DOHH2 (cell line): ENCODE data around the gene CTTNBP2.

Experiments used
- H3F3A ChIP-seq: fragments of 200-600 bp; sonication (generic), shearing (Covaris generic); 2 replicates; pipeline ENCODE4 v1.6.0; 2016; ENCODE audit warnings: antibody characterized with exemption, mild to moderate bottlenecking; ENCODE audit not compliant: control insufficient read depth, insufficient read depth
- H3K27ac ChIP-seq: fragments of 200-600 bp; sonication (generic); 2 replicates; pipeline ENCODE4 v1.5.1; 2014; ENCODE audit warnings: low read depth, mild to moderate bottlenecking, low read length, moderate library complexity
- H3K27me3 ChIP-seq: fragments of 200-600 bp; sonication (generic); 2 replicates; pipeline ENCODE4 v1.6.1; 2014; ENCODE audit warnings: mild to moderate bottlenecking, low read length, mixed read lengths; ENCODE audit not compliant: control insufficient read depth
- H3K36me3 ChIP-seq: fragments of 200-600 bp; sonication (generic); 2 replicates; pipeline ENCODE4 v1.6.1; 2014; ENCODE audit warnings: mild to moderate bottlenecking, low read length, moderate library complexity, mixed read lengths; ENCODE audit not compliant: control insufficient read depth
- H3K4me1 ChIP-seq: fragments of 200-600 bp; sonication (generic); 2 replicates; pipeline ENCODE4 v1.6.1; 2014; ENCODE audit warnings: mild to moderate bottlenecking, low read length, mixed read lengths; ENCODE audit not compliant: control insufficient read depth
- H3K4me2 ChIP-seq: fragments of 200-600 bp; sonication (generic); 2 replicates; pipeline ENCODE4 v1.6.0; 2014; ENCODE audit warnings: mild to moderate bottlenecking, low read length, moderate library complexity
- H3K4me3 ChIP-seq: fragments of 200-600 bp; sonication (generic); 2 replicates; pipeline ENCODE4 v1.5.1; 2014; ENCODE audit warnings: mild to moderate bottlenecking, low read length, mixed read lengths
- H3K79me2 ChIP-seq: fragments of 200-600 bp; sonication (generic); 2 replicates; pipeline ENCODE4 v1.6.1; 2014; ENCODE audit warnings: mild to moderate bottlenecking, low read length, mixed read lengths; ENCODE audit not compliant: control insufficient read depth
- H3K9me2 ChIP-seq: fragments of 200-600 bp; sonication (generic); replicated peaks from 2 replicates; pipeline ENCODE4 v1.6.1; 2014; ENCODE audit warnings: mild to moderate bottlenecking, low read length, mixed read lengths; ENCODE audit not compliant: control insufficient read depth
- H3K9me3 ChIP-seq: fragments of 200-600 bp; sonication (generic); 2 replicates; pipeline ENCODE4 v1.6.1; 2014; ENCODE audit warnings: antibody characterized with exemption, low read length, mixed read lengths; ENCODE audit not compliant: control insufficient read depth, insufficient read depth
- H4K20me1 ChIP-seq: fragments of 200-600 bp; sonication (generic); 2 replicates; pipeline ENCODE4 v1.6.0; 2014; ENCODE audit warnings: low read depth, mild to moderate bottlenecking, antibody characterized with exemption, low read length, moderate library complexity; ENCODE audit not compliant: control insufficient read depth, insufficient read depth
- EZH2phosphoT487 ChIP-seq: fragments of 200-600 bp; sonication (generic); IDR thresholded peaks from 2 replicates; pipeline ENCODE4 v1.6.1; 2017; ENCODE audit warnings: borderline replicate concordance, mild to moderate bottlenecking, antibody characterized with exemption, low read length, moderate library complexity, mixed read lengths
- TF ChIP-seq, protein P1 (sequence below): fragments of 200-600 bp; sonication (generic); IDR thresholded peaks from one replicate; pipeline ENCODE4 v1.5.1; 2014; ENCODE audit warnings: antibody characterized with exemption, mild to moderate bottlenecking, low read depth, low read length; ENCODE audit not compliant: poor library complexity, severe bottlenecking

Gene CTTNBP2

DNA sequence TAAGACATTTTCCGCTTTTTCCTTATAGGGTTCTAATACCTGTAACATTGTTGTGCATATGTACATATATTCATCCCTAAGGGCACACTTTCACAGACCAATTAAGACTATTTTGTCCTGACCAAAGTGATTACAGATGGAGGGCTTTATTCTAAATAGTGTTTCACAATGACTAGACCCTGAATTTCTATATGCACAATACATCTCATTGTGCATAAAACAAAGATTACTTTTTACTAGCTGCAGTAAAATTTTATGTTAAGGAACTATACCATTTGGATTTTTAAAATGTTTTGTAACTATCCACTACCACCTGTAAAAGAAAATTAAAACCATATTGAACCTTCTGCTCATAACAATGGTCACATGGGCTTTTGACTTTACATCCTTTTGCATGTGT is 87.8 kb downstream of the CTTNBP2 start:
- TF ChIP-seq EZH2phosphoT487: no peak
- TF ChIP-seq, protein P1, sequence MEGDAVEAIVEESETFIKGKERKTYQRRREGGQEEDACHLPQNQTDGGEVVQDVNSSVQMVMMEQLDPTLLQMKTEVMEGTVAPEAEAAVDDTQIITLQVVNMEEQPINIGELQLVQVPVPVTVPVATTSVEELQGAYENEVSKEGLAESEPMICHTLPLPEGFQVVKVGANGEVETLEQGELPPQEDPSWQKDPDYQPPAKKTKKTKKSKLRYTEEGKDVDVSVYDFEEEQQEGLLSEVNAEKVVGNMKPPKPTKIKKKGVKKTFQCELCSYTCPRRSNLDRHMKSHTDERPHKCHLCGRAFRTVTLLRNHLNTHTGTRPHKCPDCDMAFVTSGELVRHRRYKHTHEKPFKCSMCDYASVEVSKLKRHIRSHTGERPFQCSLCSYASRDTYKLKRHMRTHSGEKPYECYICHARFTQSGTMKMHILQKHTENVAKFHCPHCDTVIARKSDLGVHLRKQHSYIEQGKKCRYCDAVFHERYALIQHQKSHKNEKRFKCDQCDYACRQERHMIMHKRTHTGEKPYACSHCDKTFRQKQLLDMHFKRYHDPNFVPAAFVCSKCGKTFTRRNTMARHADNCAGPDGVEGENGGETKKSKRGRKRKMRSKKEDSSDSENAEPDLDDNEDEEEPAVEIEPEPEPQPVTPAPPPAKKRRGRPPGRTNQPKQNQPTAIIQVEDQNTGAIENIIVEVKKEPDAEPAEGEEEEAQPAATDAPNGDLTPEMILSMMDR: no peak

DNA sequence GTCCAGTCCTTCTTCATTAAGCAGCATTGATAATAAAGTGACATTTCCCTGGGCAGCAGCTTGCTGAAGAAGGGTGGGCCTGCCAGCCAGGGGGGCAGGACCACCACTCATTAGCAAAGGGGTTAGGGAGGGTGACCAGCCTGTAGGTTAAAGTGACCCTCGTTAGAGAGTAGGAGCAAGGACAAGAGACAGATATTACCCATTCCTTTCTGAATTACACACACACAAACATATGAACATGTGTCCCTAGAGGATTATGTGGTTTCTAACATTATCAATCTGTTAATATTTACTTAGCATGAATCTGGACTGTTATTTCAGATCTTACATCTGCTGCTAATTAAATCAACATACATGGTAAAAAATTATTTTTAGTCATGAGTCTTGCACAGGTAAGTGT is 88.9 kb downstream of the CTTNBP2 start:
- no peaks in the 10 kb centered on the region for H3K36me3 ChIP-seq
- no peak overlapping the region for H3K4me2 ChIP-seq
- no peaks in the 10 kb centered on the region for H3K4me1 ChIP-seq
- no peaks in the 10 kb centered on the region for H3K9me3 ChIP-seq
- no peak overlapping the region for H3K4me3 ChIP-seq
- no peaks in the 10 kb centered on the region for H3K79me2 ChIP-seq
- no peak for TF ChIP-seq EZH2phosphoT487
- H3K27me3 ChIP-seq: no peaks in the 10 kb centered on the region
- H4K20me1 ChIP-seq: no peaks in the 10 kb centered on the region
- H3K9me2 ChIP-seq: no peaks in the 10 kb centered on the region
- H3K27ac ChIP-seq: no peak overlapping the region
- no peaks in the 10 kb centered on the region for H3F3A ChIP-seq

More for the DNA sequence above, 87.8 kb downstream of the CTTNBP2 start:
- Histone ChIP-seq H3K27me3 (0 out of 2 replicates have a peak, but pooled peaks cover 2% of the 10 kb centered on the region), H3K4me1 (no peaks in the 10 kb centered on the region), H3K79me2 (no peaks in the 10 kb centered on the region), H3K9me2 (no peaks in the 10 kb centered on the region), H3K36me3 (no peaks in the 10 kb centered on the region), H3K9me3 (no peaks in the 10 kb centered on the region), H3K27ac (no peak overlapping the region), H3K4me3 (no peak overlapping the region), H3F3A (no peaks in the 10 kb centered on the region), H3K4me2 (no peak overlapping the region), H4K20me1 (no peaks in the 10 kb centered on the region)

DNA sequence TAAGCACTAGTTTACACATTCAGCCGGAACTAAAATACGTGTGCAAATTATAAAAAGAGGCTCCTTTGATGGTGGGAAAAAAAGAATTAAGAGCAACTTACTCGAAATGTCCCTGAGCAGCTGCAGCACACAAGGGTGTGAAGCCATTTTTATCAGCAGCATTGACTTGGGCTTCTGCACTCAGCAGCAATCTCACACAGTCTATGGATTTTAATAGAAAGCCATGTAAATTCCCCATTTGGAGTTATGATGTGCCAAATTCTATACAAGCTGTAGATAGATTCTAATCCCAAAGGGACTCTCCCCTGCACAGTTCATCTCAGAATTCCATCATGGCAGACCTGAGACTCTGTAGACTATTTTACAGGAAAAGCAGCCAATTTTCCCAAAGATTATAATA is 90.5 kb downstream of the CTTNBP2 start:
- no peaks in the 10 kb centered on the region for H3K27me3 ChIP-seq
- H3K4me1 ChIP-seq: no peaks in the 10 kb centered on the region
- H3F3A ChIP-seq: no peaks in the 10 kb centered on the region
- H3K4me2 ChIP-seq: no peak overlapping the region
- no peaks in the 10 kb centered on the region for H4K20me1 ChIP-seq
- TF ChIP-seq, protein P1: no peak
- no peak for TF ChIP-seq EZH2phosphoT487
- no peak overlapping the region for H3K4me3 ChIP-seq
- H3K36me3 ChIP-seq: no peaks in the 10 kb centered on the region
- H3K9me2 ChIP-seq: no peaks in the 10 kb centered on the region
- no peaks in the 10 kb centered on the region for H3K9me3 ChIP-seq
- H3K27ac ChIP-seq: no peak overlapping the region
- no peaks in the 10 kb centered on the region for H3K79me2 ChIP-seq

DNA sequence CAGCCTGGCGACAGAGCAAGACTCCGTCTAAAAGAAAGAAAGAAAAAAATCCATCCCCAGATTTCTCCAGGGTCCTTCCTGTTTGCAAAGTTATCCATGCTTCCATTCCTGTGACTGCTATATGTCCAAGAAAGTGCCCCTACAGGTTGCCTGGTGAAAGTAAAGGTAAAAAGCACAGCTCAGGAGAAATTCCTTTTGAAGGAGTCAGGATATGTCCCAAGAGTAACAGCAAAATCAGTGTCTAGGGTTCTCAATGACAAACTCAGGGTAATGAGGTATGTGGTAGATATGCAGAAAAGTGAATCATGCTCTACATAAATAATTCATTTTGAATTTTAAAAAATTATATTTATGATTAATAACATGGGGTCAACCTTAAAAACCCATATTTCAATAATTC is 91.5 kb downstream of the CTTNBP2 start:
- TF ChIP-seq EZH2phosphoT487: no peak
- TF ChIP-seq, protein P1: no peak

More for the DNA sequence above, 91.5 kb downstream of the CTTNBP2 start:
- no peak overlapping the region for H3K27ac ChIP-seq
- H3K27me3 ChIP-seq: no peaks in the 10 kb centered on the region
- H4K20me1 ChIP-seq: no peaks in the 10 kb centered on the region
- no peaks in the 10 kb centered on the region for H3K36me3 ChIP-seq
- H3K4me1 ChIP-seq: no peaks in the 10 kb centered on the region
- no peaks in the 10 kb centered on the region for H3F3A ChIP-seq
- no peak overlapping the region for H3K4me2 ChIP-seq
- H3K79me2 ChIP-seq: no peaks in the 10 kb centered on the region
- H3K4me3 ChIP-seq: no peak overlapping the region
- H3K9me3 ChIP-seq: no peaks in the 10 kb centered on the region
- H3K9me2 ChIP-seq: no peaks in the 10 kb centered on the region
